B cell (primary cell): ENCODE results near the gene ACSM2A. TPM values are rescaled to one million over a fixed set of nuclear protein-coding genes. Genes with fewer than 3 reads are reported as not detected.
"Not testable (repeated sequence)": the region's sequence is repeated elsewhere in the genome, so short reads cannot be mapped to it uniquely, and the experiment has no call there.

ENCODE experiments used
- ATAC-seq: fragments of 200-7000 bp; cut with Tn5 transposase; one replicate; pipeline ENCODE4 v1.10.0; 2021; ENCODE audit warnings: low read depth, mild to moderate bottlenecking, moderate number of reproducible peaks, moderate library complexity
- CTCF ChIA-PET: fragments of 350-600 bp; sonication (Branson Sonifier 250); formaldehyde crosslinking; loops from one replicate; lab custom pipeline; 2021; ENCODE audit warnings: antibody characterized with exemption, inconsistent platforms; lab: Charles Lee
- POLR2A ChIA-PET: fragments of 350-600 bp; sonication (Branson Sonifier 250); formaldehyde crosslinking; loops from one replicate; lab custom pipeline; 2021; ENCODE audit warnings: antibody characterized with exemption; lab: Charles Lee
- DNase-seq: peaks from one replicate; pipeline ENCODE4 v3.0.0; 2013
- H2AFZ ChIP-seq: 2 replicates; pipeline ENCODE4 v1.6.1; 2012; ENCODE audit warnings: mild to moderate bottlenecking, low read depth, low read length; ENCODE audit not compliant: insufficient read depth, poor library complexity, severe bottlenecking
- H3K27ac ChIP-seq, 2 donors: 1 replicate in 1 of 2; 2 replicates in 1 of 2; pipeline ENCODE4 v1.5.1; 2012 to 2013; ENCODE audit warnings: low read length in 2 of 2, mild to moderate bottlenecking in 2 of 2, moderate library complexity in 1 of 2
- H3K27me3 ChIP-seq, 4 experiments: fragments of 200-600 bp in 1 of 4; sonication (generic) in 1 of 4; replicated peaks in 1 of 4; 1 replicate in 2 of 4; 2 replicates in 2 of 4; pipeline versions ENCODE4 v1.6.1 to v1.7.0; 2013 to 2016; ENCODE audit warnings: low read length in 3 of 4, mild to moderate bottlenecking in 2 of 4, mixed read lengths in 1 of 4, moderate library complexity in 1 of 4; ENCODE audit not compliant: insufficient read depth in 4 of 4, control insufficient read depth in 3 of 4; ENCODE audit errors: control extremely low read depth in 1 of 4
- H3K36me3 ChIP-seq, 2 experiments: replicated peaks in 1 of 2; 1 replicate in 1 of 2; 2 replicates in 1 of 2; pipeline versions ENCODE4 v1.6.1 to v1.7.1; 2013; ENCODE audit warnings: low read length in 1 of 2; ENCODE audit not compliant: insufficient read depth in 2 of 2, control insufficient read depth in 1 of 2; ENCODE audit errors: control extremely low read depth in 1 of 2, extremely low read depth in 1 of 2
- H3K4me1 ChIP-seq, 2 donors: fragments of 200-600 bp in 1 of 2; sonication (generic) in 1 of 2; 1 replicate in 1 of 2; 2 replicates in 1 of 2; pipeline versions ENCODE4 v1.5.1 to v1.6.1; 2013 to 2017; ENCODE audit warnings: low read length in 2 of 2; ENCODE audit not compliant: control insufficient read depth in 2 of 2, insufficient read depth in 2 of 2
- H3K4me2 ChIP-seq: replicated peaks from 2 replicates; pipeline ENCODE3; 2012; ENCODE audit warnings: mild to moderate bottlenecking, low read depth, low read length; ENCODE audit not compliant: poor library complexity, severe bottlenecking
- H3K4me3 ChIP-seq, 5 experiments: fragments of 200-600 bp in 1 of 5; sonication (generic) in 1 of 5; 1 replicate in 3 of 5; 2 replicates in 2 of 5; pipeline versions ENCODE4 v1.5.1 to v1.7.0; 2011 to 2016; ENCODE audit warnings: low read length in 4 of 5, mild to moderate bottlenecking in 4 of 5, low read depth in 2 of 5, control low read depth in 1 of 5, moderate library complexity in 1 of 5; ENCODE audit not compliant: insufficient read depth in 1 of 5; ENCODE audit errors: control extremely low read depth in 1 of 5, extremely low read depth in 1 of 5
- H3K79me2 ChIP-seq: fragments of 200-600 bp; sonication (generic); one replicate; pipeline ENCODE4 v1.6.0; 2016; ENCODE audit warnings: low read length; ENCODE audit not compliant: control insufficient read depth, insufficient read depth
- H3K9ac ChIP-seq: fragments of 200-600 bp; sonication (generic); 2 replicates; pipeline ENCODE4 v1.6.1; 2017; ENCODE audit warnings: mild to moderate bottlenecking, low read length, moderate library complexity
- H3K9me3 ChIP-seq, 3 donors: one replicate each; pipeline versions ENCODE4 v1.6.1 to v1.7.1; 2013; ENCODE audit warnings: low read length in 2 of 3; ENCODE audit not compliant: control insufficient read depth in 2 of 3, insufficient read depth in 1 of 3; ENCODE audit errors: control extremely low read depth in 1 of 3
- H4K20me1 ChIP-seq: 2 replicates; pipeline ENCODE4 v1.6.0; 2012; ENCODE audit warnings: mild to moderate bottlenecking, low read length; ENCODE audit not compliant: insufficient read depth, control insufficient read depth, poor library complexity, severe bottlenecking
- H3K27ac Mint-ChIP-seq: one replicate; pipeline ENCODE4 v1.8.0; 2021; ENCODE audit warnings: mixed read lengths
- H3K27me3 Mint-ChIP-seq: one replicate; pipeline ENCODE4 v1.8.0; 2021; ENCODE audit warnings: mixed read lengths
- H3K4me1 Mint-ChIP-seq: one replicate; pipeline ENCODE4 v1.8.0; 2021; ENCODE audit warnings: mixed read lengths
- H3K4me3 Mint-ChIP-seq: one replicate; pipeline ENCODE4 v1.8.0; 2021; ENCODE audit warnings: mixed read lengths
- H3K9me3 Mint-ChIP-seq: one replicate; pipeline ENCODE4 v1.8.0; 2022; ENCODE audit warnings: mixed read lengths; ENCODE audit not compliant: insufficient read depth
- WGBS: methylation state at CpG from one replicate; pipeline ENCODE4 v1.1.5; 2013; ENCODE audit warnings: missing lambda C conversion rate; ENCODE audit not compliant: insufficient coverage; 5-methylcytosine and 5-hydroxymethylcytosine counted together
- intact Hi-C: fragments of 100-400 bp; cut with micrococcal nuclease; formaldehyde crosslinking; loops from one replicate; pipeline ENCODE4 v1.10.0; 2022
- polyA plus RNA-seq: library from polyadenylated mRNA; depleted of rRNA; stranded (reverse); fragments of >200 nt; gene quantifications from 2 replicates; pipeline ENCODE4 v1.2.3, GENCODE V29; 2012
- total RNA-seq, 2 donors: library from RNA; stranded (reverse); fragments of 120-200 nt in 1 of 2; gene quantifications; 1 replicate in 1 of 2; 2 replicates in 1 of 2; pipeline versions ENCODE4 v1.2.3 to v1.2.4, GENCODE V29; 2013 to 2022

The ACSM2A gene
- total and polyA plus RNA-seq, 2 donors (not counting 1 experiment from before 2014, with no cell fraction given): not detected

- CTCF ChIA-PET, DNase-seq, H3K4me1 ChIP-seq, H3K27me3 ChIP-seq, H3K9me3 Mint-ChIP-seq, H3K27me3 Mint-ChIP-seq, H3K4me1 Mint-ChIP-seq, H3K79me2 ChIP-seq, H3K4me2 ChIP-seq, H3K9ac ChIP-seq, H3K4me3 ChIP-seq, POLR2A ChIA-PET, intact Hi-C loops, H3K4me3 Mint-ChIP-seq, H3K27ac Mint-ChIP-seq, H3K27ac ChIP-seq, H3K36me3 ChIP-seq, H3K9me3 ChIP-seq, H4K20me1 ChIP-seq, ATAC-seq, H2AFZ ChIP-seq: not testable (repeated sequence)
- no CpG with 5 or more reads among the region's 5 CpGs for WGBS
Observed at GRCh38 chr16:20453633-20454032, 2.3 kb downstream of the ACSM2A start.

GRCh38 chr16:20459227-20459626, 7.9 kb downstream of the ACSM2A start:
- H3K27ac Mint-ChIP-seq, H3K27me3 Mint-ChIP-seq, H3K36me3 ChIP-seq, H3K9ac ChIP-seq, H3K4me3 ChIP-seq, H3K4me3 Mint-ChIP-seq, intact Hi-C loops, ATAC-seq, H3K9me3 Mint-ChIP-seq, H3K4me2 ChIP-seq, H3K79me2 ChIP-seq, H2AFZ ChIP-seq, H4K20me1 ChIP-seq, H3K9me3 ChIP-seq, H3K27me3 ChIP-seq, POLR2A ChIA-PET, H3K4me1 Mint-ChIP-seq, CTCF ChIA-PET, H3K27ac ChIP-seq, DNase-seq, H3K4me1 ChIP-seq: not testable (repeated sequence)
- 100% methylated on average over 1 of the region's 2 CpGs for WGBS

- H4K20me1 ChIP-seq, H3K9me3 Mint-ChIP-seq, H3K4me1 ChIP-seq, CTCF ChIA-PET, H3K27me3 ChIP-seq, H3K4me2 ChIP-seq, H3K79me2 ChIP-seq, H3K9ac ChIP-seq, H3K27me3 Mint-ChIP-seq, ATAC-seq, intact Hi-C loops, H3K27ac ChIP-seq, H3K4me1 Mint-ChIP-seq, H3K4me3 Mint-ChIP-seq, H2AFZ ChIP-seq, H3K36me3 ChIP-seq, H3K9me3 ChIP-seq, H3K4me3 ChIP-seq, POLR2A ChIA-PET, DNase-seq, H3K27ac Mint-ChIP-seq: not testable (repeated sequence)
- no CpG with 5 or more reads among the region's 4 CpGs for WGBS
Observed at GRCh38 chr16:20460313-20460712, 9.0 kb downstream of the ACSM2A start.

GRCh38 chr16:20468954-20469353, 17.6 kb downstream of the ACSM2A start:
- H3K27me3 ChIP-seq, DNase-seq, H2AFZ ChIP-seq, CTCF ChIA-PET, H3K36me3 ChIP-seq, intact Hi-C loops, H3K9ac ChIP-seq, H3K4me2 ChIP-seq, H3K9me3 ChIP-seq, H3K27ac Mint-ChIP-seq, POLR2A ChIA-PET, H3K27me3 Mint-ChIP-seq, H4K20me1 ChIP-seq, H3K4me1 ChIP-seq, H3K79me2 ChIP-seq, H3K4me1 Mint-ChIP-seq, H3K4me3 ChIP-seq, H3K9me3 Mint-ChIP-seq, H3K27ac ChIP-seq, H3K4me3 Mint-ChIP-seq, ATAC-seq: not testable (repeated sequence)
